IPS DF 6.9 (cell line): ENCODE measurements around the gene TTLL6.
"Not testable (repeated sequence)": the region's sequence is repeated elsewhere in the genome, so short reads cannot be mapped to it uniquely, and the experiment has no call there.

Experiments used
- DNase-seq: peaks from one replicate; pipeline ENCODE4 v3.0.0-alpha.2; 2013; ENCODE audit warnings: low read depth, low spot score
- H3K27ac ChIP-seq: one replicate; pipeline ENCODE4 v1.5.1; 2013; ENCODE audit warnings: low read length, control low read depth
- H3K27me3 ChIP-seq: 2 replicates; pipeline ENCODE4 v1.6.1; 2013; ENCODE audit warnings: mild to moderate bottlenecking, low read length; ENCODE audit not compliant: control insufficient read depth, insufficient read depth
- H3K36me3 ChIP-seq: 2 replicates; pipeline ENCODE4 v1.6.1; 2013; ENCODE audit warnings: low read length; ENCODE audit not compliant: control insufficient read depth, insufficient read depth
- H3K4me1 ChIP-seq: 2 replicates; pipeline ENCODE4 v1.6.1; 2013; ENCODE audit warnings: low read length; ENCODE audit not compliant: control insufficient read depth, insufficient read depth
- H3K4me3 ChIP-seq: 2 replicates; pipeline ENCODE4 v1.5.1; 2013; ENCODE audit warnings: mild to moderate bottlenecking, low read length
- H3K9me3 ChIP-seq: 2 replicates; pipeline ENCODE4 v1.6.1; 2013; ENCODE audit warnings: low read length, inconsistent platforms; ENCODE audit not compliant: control insufficient read depth, insufficient read depth
- WGBS: extraction: QIAGEN DNeasy Blood & Tissue Kit; methylation state at CpG from one replicate; pipeline ENCODE4 v1.1.7; 2013; ENCODE audit warnings: mixed read lengths, missing lambda C conversion rate; ENCODE audit not compliant: insufficient read length, insufficient coverage; 5-methylcytosine and 5-hydroxymethylcytosine counted together

TTLL6 gene

DNA sequence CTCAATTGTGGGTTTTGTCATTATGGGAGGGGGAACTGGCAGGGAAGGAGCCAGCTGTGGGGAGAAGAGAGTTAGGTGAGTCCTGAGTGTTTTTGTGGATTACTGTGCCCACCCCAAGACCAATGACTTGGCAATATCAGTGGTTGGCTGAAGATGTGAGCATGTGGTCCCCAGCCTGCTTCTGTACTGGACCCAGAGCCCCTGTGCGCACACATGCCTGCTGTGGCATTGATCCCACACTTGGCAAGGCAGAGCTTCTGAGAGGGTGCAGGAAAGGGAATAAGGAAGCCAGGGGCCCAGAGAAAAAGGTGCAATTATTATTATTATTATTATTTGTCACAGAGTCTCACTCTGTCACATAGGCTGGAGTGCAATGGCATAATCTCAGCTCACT lies 96.0 kb downstream of the TTLL6 start:
- DNase-seq: no peak
- no CpG with 5 or more reads among the region's 1 CpG for WGBS
- H3K36me3 ChIP-seq: no peaks in the 10 kb centered on the region
- H3K27ac ChIP-seq: no peak overlapping the region
- H3K27me3 ChIP-seq: peaks cover 85% of the 10 kb centered on the region
- H3K9me3 ChIP-seq: no peaks in the 10 kb centered on the region
- peaks cover 4% of the 10 kb centered on the region for H3K4me1 ChIP-seq
- H3K4me3 ChIP-seq: no peak overlapping the region

DNA sequence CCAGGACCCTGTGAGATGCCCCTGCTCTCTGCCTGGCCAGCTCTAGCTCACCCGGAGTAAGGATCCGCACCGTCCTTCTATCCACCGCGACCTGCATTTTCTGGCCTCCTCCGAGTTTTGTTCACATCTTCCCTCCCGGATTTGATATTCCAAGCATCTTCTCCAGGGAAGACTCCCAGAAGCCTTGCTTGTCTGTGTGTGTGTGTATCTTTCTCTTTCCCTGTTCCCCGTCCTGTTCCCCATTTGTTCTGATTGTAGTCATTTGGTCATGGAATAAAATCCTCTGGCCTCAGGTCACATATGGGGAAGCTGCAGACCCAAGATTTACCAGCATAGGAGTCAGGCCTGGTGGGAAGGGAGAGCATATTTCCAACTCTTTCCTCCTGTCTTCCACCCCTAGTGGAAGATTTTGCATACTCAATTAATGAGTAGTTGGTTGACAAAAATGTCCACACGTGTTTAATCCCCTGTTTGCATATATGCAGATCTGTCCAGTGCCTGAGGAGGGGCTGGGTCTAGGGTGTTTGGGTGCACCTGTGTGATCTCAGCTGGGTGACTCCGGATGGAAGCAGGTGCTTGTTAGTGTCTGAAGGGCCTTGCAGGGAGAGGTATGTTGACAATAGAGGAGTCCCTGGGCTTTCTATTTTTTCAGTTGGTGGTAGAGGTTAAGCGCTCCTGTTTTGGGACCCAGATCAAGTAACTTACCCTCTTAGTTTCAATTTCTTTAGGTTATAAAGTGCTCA lies 96.6 kb downstream of the TTLL6 start:
- H3K27ac ChIP-seq: no peak overlapping the region
- peaks cover 4% of the 10 kb centered on the region for H3K4me1 ChIP-seq
- DNase-seq: no peak
- no peak overlapping the region for H3K4me3 ChIP-seq
- no peaks in the 10 kb centered on the region for H3K36me3 ChIP-seq
- no peaks in the 10 kb centered on the region for H3K9me3 ChIP-seq
- WGBS: no CpG with 5 or more reads among the region's 11 CpGs
- peaks cover 79% of the 10 kb centered on the region for H3K27me3 ChIP-seq

DNA sequence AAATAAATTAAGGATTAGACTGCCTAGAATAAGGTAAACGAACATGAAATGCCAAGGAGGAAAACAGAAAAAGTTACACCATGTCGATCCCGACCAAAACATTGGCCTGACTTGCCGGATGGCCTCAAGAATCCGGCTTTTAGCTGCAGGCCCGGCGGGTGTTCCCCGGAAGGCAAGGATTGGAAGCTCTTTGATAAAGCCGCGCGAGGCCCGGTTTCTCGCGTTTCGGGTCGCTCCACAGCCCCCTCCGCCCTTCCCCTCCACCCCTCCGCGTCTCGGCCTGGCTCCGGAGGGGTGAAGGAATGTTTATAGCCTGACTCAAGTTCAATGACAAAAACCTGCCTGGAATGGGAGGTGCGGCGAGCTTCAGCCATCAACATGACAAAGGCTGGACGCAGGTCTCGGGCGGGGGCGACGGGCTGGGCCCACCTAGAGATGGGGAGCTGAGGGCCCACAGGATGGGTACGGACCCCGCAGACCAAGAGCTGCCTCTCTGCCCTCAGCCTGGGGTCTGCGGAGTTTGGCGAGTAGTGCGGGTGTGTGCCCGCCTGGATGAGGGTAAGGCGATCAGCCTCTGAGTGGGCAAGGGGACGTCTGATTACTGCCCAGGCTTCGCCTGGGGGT lies 97.3 kb downstream of the TTLL6 start:
- H3K9me3 ChIP-seq: no peaks in the 10 kb centered on the region
- peaks cover 72% of the 10 kb centered on the region for H3K27me3 ChIP-seq
- H3K4me1 ChIP-seq: peaks cover 4% of the 10 kb centered on the region
- H3K4me3 ChIP-seq: no peak overlapping the region
- WGBS: no CpG with 5 or more reads among the region's 37 CpGs
- DNase-seq: no peak
- H3K36me3 ChIP-seq: no peaks in the 10 kb centered on the region
- H3K27ac ChIP-seq: no peak overlapping the region

DNA sequence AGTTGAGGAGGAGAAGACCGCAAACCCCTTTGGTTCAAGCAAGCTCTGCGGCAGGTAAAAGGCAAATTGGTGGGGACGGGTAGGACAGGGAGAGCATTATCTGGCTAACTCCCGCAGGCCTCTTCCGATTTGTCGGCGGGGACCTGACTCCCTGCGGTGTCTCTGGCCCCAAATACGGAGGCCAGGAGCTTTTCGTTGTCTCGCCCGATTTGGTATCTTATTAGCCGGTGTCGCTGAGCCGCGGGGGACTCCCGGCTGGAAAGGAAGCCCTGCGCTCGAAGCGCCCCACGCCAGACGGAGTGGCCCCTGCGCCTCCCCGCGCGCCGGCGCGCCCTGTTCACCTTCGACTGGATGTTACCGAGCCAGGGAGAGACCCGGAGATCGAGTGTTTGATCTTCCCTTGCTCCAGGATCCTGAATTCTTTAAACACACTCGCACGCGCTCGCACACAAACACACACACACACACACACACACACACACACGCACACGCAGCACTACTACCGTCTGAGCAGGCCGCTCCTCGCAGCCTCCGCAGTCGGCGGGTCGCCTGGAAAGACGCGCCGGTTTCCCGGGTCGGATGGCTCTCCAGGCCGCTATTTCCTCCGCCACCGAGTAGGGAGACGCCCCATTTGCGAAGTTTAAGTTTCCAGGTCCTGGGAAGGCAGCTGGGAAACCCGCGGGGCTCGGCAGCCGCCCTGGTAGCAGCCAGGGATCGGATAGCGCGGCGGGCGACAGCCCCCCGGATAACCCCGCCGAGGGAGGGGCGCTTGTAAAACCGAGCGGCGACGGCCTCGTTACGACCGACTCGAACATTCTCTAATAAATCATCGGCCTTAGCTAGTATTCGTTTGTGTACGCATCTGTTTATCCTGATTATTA lies 98.0 kb downstream of the TTLL6 start:
- no CpG with 5 or more reads among the region's 80 CpGs for WGBS
- Histone ChIP-seq H3K4me3 (no peak overlapping the region), H3K27me3 (peaks cover 66% of the 10 kb centered on the region), H3K4me1 (peaks cover 4% of the 10 kb centered on the region), H3K27ac (no peak overlapping the region), H3K9me3 (no peaks in the 10 kb centered on the region), H3K36me3 (no peaks in the 10 kb centered on the region)
- no peak for DNase-seq

DNA sequence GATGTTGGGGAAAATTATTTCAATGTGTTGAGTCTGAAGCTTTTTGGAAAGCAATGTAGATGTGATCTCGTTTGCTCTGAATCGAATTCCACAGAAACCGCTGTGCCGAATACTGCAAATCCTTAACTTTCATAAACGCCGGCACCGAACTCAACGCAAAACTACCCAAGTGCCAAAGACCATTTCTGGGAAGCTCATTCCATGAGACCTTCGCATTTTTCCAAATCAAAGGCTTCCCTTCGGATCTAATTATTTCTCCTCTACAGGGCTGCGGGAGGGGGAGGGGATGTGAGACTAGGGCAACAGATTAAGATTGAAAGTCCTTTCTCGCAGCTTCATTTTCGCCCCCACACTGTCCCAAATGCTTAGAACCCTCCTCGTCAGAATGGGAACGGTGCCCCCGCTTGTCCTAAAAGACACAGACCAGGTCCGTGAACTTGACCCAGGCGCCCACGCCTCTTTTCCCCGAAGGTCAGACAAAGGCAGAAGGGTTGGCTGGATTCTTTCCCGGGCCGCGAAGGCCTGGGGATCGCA lies 98.7 kb downstream of the TTLL6 start:
- Histone ChIP-seq H3K36me3 (no peaks in the 10 kb centered on the region), H3K4me1 (peaks cover 4% of the 10 kb centered on the region), H3K4me3 (no peak overlapping the region), H3K27me3 (peaks cover 61% of the 10 kb centered on the region), H3K9me3 (no peaks in the 10 kb centered on the region), H3K27ac (no peak overlapping the region)
- no CpG with 5 or more reads among the region's 24 CpGs for WGBS
- DNase-seq: no peak

DNA sequence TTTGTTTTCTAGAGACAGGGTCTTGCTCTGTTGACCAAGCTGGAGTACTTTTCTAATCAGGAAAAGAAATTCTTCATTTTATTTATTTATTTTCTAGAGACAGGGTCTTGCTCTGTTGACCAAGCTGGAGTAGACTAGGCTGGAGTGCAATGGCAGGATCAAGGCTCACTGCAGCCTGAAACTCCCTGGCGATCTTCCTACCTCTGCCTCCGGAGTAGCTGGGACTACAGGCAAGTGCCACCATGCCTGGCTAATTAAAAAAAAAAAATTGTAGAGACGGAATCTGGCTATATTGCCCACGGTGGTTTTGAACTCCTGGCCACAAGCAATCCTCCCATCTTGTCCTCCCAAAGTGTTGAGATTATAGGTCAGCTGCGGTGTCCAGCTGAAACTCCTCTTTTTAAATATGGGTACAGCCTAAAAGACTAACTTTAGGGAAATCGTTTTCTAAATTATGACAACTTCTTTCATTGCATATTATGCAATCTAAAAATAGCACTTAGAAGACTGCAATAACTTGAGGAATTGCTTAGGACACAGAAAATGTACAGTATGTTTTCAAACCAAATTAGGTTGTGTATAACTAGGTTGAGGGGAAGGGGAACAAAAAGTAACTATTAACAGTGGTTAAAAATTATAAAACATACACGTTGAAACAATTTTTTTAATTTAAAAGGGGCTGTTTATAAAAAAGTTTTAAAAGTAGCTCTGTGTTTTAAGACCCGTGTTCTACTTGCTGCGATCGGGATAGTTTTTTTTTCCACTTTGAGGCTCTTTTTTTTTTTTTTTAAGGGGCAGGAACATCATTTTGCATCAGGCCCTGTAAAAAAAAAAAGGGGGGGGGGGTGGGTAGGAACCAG lies 99.4 kb downstream of the TTLL6 start:
- Histone ChIP-seq H3K36me3 (no peaks in the 10 kb centered on the region), H3K27ac (no peak overlapping the region), H3K27me3 (peaks cover 54% of the 10 kb centered on the region), H3K4me1 (peaks cover 4% of the 10 kb centered on the region), H3K9me3 (no peaks in the 10 kb centered on the region), H3K4me3 (no peak overlapping the region)
- DNase-seq: no peak
- WGBS: no CpG with 5 or more reads among the region's 10 CpGs

DNA sequence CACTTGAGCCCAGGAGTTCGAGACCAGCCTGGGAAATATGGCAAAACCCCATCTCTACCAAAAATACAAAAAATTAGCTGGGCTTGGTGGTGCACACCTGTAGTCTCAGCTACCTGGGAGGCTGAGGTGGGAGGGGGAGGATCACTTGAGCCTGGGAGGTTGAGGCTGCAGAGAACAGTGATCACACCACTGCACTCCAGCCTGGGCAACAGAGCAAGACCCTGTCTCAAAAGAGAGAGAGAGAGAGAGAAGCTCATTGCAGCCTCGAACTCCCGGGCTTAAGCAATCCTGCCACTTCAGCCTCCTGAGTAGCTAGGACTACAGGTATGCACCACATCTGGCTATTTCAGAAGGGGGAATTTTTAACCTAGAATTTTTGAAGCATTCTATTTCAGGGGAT lies 100.5 kb downstream of the TTLL6 start:
- H3K27ac ChIP-seq, H3K4me3 ChIP-seq, DNase-seq, H3K9me3 ChIP-seq, H3K36me3 ChIP-seq, H3K4me1 ChIP-seq: not testable (repeated sequence)
- WGBS: no CpG with 5 or more reads among the region's 3 CpGs
- peaks cover 44% of the 10 kb centered on the region for H3K27me3 ChIP-seq

DNA sequence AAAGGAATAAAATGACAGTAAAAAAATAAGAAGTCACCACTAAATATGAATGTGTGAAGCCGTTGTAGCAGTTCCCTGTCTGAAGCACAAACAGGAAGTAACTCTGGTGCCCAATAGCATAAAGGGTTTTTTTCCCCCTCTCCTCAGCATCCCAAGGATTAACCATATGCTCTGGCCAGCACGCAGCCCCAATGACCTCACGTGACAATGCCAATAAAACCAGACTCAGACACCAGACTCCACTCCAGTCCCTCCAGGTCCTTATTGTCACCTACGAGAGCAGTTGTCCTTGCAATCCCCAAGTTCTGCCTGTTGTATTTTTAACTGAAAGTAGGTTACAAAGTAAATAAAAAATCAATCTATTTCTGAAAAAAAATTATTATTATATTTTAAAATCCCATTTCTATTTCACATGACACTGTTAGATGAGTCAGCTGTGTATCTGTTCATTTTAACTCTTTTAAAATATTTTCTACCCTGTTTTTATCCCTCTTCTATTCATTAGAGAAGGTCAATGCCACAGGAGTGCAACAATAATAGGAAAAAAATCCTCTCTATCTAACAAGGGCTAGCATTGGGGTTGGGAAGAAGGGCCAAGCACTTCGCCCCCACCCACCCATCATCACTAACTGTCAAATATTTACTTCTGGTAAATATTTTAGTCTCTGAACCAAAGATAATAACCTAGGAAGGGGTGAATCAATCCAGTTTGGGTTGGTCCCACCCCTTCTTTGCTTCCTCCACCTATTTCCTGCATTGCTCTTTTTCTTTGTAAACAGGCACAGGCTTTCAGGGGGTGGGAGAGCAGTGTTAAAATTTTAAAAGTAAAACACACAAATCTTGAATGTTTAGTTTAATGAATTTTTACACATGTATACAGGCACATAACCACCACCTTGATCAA lies 101.3 kb downstream of the TTLL6 start:
- no peak for DNase-seq
- no CpG with 5 or more reads among the region's 5 CpGs for WGBS
- Histone ChIP-seq H3K4me1 (peaks cover 4% of the 10 kb centered on the region), H3K4me3 (no peak overlapping the region), H3K36me3 (no peaks in the 10 kb centered on the region), H3K27me3 (peaks cover 36% of the 10 kb centered on the region), H3K9me3 (no peaks in the 10 kb centered on the region), H3K27ac (no peak overlapping the region)
